GM06990 (cell line): ENCODE results near the gene RHOBTB1.

Source experiments
- DNase-seq: peaks from one replicate; pipeline ENCODE4 v3.0.0-alpha.2; 2011; ENCODE audit not compliant: insufficient read length; ENCODE audit errors: extremely low read depth
- H3K27me3 ChIP-seq: replicated peaks from 2 replicates; pipeline ENCODE4 v1.6.0; 2011; ENCODE audit warnings: low read length; ENCODE audit not compliant: control insufficient read depth, insufficient read depth
- H3K36me3 ChIP-seq: 2 replicates; pipeline ENCODE4 v1.5.1; 2011; ENCODE audit warnings: low read length; ENCODE audit not compliant: control insufficient read depth, insufficient read depth
- H3K4me3 ChIP-seq: replicated peaks from 2 replicates; pipeline ENCODE4 v1.5.1; 2011; ENCODE audit warnings: low read depth, mild to moderate bottlenecking, control low read depth, low read length
- TF ChIP-seq, protein P1 (sequence below): IDR thresholded peaks from 2 replicates; pipeline ENCODE4 v1.5.1; 2011; ENCODE audit warnings: low read length, control low read depth, mild to moderate bottlenecking, inconsistent platforms; ENCODE audit not compliant: insufficient read depth, poor library complexity, severe bottlenecking

RHOBTB1 gene

DNA sequence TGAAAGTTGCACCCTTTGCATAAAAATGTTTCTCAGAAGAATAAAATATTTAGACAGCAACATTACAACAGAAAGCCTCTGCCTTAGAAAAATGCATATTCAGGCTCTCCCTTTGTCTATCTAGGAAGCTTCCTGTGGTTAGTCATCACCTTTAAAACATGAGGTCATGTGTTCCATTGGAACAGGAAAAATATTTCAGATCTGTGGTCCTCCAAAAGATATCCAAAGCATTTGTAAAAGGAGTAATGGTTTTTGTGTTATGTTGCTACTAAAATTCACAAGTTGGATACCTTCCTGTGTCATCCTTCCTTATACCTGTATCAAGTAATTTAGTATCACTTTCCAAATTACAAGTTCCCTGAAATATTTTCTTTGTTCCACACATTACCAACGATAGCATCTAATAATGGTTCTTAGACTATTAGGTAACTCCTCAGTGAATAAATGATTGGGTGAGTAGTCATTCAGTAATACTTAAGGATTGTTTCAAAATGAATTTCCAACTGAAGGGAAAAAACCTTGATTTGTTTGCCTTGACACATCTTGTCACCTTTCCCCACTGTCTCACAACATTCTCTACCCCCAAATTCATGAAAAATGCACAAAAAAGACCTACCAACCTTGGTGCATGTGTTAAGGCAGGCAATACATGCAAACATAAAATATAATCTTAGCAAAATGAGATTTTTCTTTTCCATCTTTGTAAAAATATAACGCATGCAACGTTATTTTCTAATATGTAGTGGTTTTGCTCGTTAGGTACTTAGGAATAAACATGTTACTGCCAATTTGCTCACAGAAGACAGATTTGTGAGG is 19.7 kb upstream of the RHOBTB1 start:
- TF ChIP-seq, protein P1, sequence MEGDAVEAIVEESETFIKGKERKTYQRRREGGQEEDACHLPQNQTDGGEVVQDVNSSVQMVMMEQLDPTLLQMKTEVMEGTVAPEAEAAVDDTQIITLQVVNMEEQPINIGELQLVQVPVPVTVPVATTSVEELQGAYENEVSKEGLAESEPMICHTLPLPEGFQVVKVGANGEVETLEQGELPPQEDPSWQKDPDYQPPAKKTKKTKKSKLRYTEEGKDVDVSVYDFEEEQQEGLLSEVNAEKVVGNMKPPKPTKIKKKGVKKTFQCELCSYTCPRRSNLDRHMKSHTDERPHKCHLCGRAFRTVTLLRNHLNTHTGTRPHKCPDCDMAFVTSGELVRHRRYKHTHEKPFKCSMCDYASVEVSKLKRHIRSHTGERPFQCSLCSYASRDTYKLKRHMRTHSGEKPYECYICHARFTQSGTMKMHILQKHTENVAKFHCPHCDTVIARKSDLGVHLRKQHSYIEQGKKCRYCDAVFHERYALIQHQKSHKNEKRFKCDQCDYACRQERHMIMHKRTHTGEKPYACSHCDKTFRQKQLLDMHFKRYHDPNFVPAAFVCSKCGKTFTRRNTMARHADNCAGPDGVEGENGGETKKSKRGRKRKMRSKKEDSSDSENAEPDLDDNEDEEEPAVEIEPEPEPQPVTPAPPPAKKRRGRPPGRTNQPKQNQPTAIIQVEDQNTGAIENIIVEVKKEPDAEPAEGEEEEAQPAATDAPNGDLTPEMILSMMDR: no peak
- Histone ChIP-seq H3K4me3 (no peak overlapping the region), H3K36me3 (no peaks in the 10 kb centered on the region), H3K27me3 (no peaks in the 10 kb centered on the region)
- DNase-seq: no peak

DNA sequence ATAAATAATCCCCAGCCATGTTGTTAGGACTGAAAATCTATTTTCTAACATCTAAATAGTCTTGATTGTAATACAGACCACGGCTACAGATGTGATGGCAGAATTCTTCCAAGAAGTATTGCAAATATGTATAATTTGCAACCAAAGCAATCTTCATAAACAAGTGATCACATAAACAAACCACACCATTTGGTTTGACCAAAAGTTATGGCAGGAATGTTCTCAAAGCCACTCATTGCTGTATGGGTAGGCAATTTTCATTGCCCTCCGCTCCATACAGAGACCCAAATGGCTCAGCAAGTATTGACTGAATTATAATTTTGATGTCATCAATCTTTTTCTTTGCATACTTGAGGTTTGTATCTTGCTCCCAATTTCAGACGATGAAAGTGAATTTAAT is 19.0 kb upstream of the RHOBTB1 start:
- H3K36me3 ChIP-seq: no peaks in the 10 kb centered on the region
- no peak overlapping the region for H3K4me3 ChIP-seq
- no peaks in the 10 kb centered on the region for H3K27me3 ChIP-seq
- TF ChIP-seq, protein P1: no peak
- DNase-seq: no peak

DNA sequence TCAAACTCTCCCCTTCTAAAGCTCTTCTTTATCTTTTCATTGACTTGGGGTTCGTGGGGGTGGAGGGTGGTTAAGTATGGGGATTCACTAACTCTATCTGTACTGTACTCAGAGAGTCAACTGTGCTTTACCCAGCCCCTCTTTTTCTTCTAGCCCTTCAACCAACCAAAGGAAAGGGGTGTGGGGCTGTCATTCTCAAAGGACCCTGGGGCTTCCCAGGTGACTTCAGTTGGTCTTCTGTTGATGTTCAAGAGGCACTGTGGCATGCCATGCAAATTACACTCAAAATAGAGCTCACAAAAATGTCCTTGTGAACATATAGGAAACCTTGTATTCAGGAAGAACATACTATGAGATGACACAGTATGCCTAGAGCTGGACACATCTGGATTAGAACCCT is 16.9 kb upstream of the RHOBTB1 start:
- no peak overlapping the region for H3K4me3 ChIP-seq
- TF ChIP-seq, protein P1: no peak
- no peak for DNase-seq

DNA sequence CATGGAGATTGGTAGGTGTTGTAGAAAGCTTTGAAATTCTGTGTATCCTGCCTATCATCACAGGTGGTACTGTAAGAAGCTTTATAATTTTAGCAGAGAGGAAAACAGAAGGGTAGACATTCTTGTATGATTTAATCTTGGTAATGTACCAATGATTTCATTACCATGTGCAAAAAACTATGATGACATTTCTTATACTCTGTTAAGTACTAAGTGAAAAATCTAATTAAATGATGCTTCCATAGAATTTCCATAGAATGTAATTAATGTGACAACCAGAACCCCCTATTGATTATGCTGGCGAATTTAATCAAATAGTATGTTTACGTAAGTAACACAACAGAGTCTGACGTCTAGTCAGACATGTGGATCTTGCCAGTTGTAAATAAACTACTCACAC is 16.0 kb upstream of the RHOBTB1 start:
- TF ChIP-seq, protein P1: no peak
- DNase-seq: no peak
- H3K27me3 ChIP-seq: no peaks in the 10 kb centered on the region
- H3K36me3 ChIP-seq: no peaks in the 10 kb centered on the region
- no peak overlapping the region for H3K4me3 ChIP-seq

More for the DNA sequence above, 16.9 kb upstream of the RHOBTB1 start:
- Histone ChIP-seq H3K27me3 (no peaks in the 10 kb centered on the region), H3K36me3 (no peaks in the 10 kb centered on the region)

DNA sequence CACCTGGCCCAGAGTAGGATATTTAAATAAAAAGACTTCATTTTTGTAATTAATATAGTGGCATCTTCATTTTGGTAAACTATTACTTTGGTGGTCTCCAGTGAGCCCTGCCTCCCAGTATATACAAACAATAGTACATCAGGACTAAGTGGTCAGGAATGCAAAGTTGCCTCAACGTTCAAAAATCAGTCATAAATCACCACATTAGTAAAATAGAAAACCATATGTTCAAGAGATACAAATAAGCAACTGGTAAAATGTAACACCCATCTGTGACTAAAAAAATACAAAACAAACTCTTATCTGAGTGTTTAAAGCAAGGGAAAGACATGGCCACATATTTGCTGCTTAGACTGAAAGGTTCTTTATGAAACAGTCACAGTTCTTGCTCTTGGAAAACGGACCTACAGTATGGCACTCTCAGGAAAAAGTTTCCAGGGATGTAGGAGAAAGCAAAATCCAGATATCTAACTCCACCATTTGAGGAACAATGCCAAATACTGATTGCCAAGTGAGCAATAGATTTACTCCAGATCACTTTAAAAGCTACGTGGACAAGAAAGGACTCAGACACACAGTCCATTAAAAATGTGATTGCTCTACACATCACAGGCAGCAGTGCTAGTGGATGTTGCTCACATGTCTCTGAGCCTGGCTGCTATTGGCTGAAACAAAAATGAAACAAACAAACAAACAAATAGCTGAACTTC is 15.1 kb upstream of the RHOBTB1 start:
- H3K4me3 ChIP-seq: no peak overlapping the region
- no peaks in the 10 kb centered on the region for H3K36me3 ChIP-seq
- no peaks in the 10 kb centered on the region for H3K27me3 ChIP-seq
- no peak for DNase-seq
- TF ChIP-seq, protein P1: no peak
